GM19043 (cell line): Measurements from ENCODE around the gene MUC13.
"Not testable (repeated sequence)": the region's sequence is repeated elsewhere in the genome, so short reads cannot be mapped to it uniquely, and the experiment has no call there.

Experiments used
- ATAC-seq: cut with Tn5 transposase; IDR thresholded peaks from one replicate; pipeline ENCODE4 v1.9.1; 2021; ENCODE audit warnings: low read depth; ENCODE audit not compliant: unreplicated experiment

The MUC13 gene

GRCh38 chr3:124934577-124934976 lies at the start of gene MUC13:
TSS of gene MUC13 (minus strand) at chr3:124934751. CDS start at chr3:124934712, 39 bp downstream.
- ATAC-seq, result no peak

- no peak for ATAC-seq
These were observed 48.3 kb upstream of the MUC13 start for GRCh38 chr3:124982855-124983254.

- ATAC-seq, result no peak
These were observed 46.9 kb upstream of the MUC13 start for GRCh38 chr3:124981472-124981871.

- no peak for ATAC-seq
These were observed 44.1 kb upstream of the MUC13 start for GRCh38 chr3:124978627-124979026.

GRCh38 chr3:124976383-124976782 lies 41.8 kb upstream of the MUC13 start:
- no peak for ATAC-seq

- ATAC-seq, result no peak
These were observed 40.1 kb upstream of the MUC13 start for GRCh38 chr3:124974691-124975090.

- ATAC-seq, result no peak
These were observed 38.7 kb upstream of the MUC13 start for GRCh38 chr3:124973290-124973689.

GRCh38 chr3:124972457-124972856 lies 37.9 kb upstream of the MUC13 start:
- no peak for ATAC-seq

- no peak for ATAC-seq
These were observed 35.6 kb upstream of the MUC13 start for GRCh38 chr3:124969963-124970722.

- no peak for ATAC-seq
These were observed 34.6 kb upstream of the MUC13 start for GRCh38 chr3:124969190-124969589.

GRCh38 chr3:124967964-124968363 lies 33.4 kb upstream of the MUC13 start:
- ATAC-seq, result no peak

GRCh38 chr3:124966521-124967445 lies 32.2 kb upstream of the MUC13 start:
- ATAC-seq, result no peak

GRCh38 chr3:124965413-124965812 lies 30.9 kb upstream of the MUC13 start:
- no peak for ATAC-seq

- no peak for ATAC-seq
These were observed 29.8 kb upstream of the MUC13 start for GRCh38 chr3:124964387-124964786.

GRCh38 chr3:124963755-124964154 lies 29.2 kb upstream of the MUC13 start:
- no peak for ATAC-seq

GRCh38 chr3:124962403-124962940 lies 27.9 kb upstream of the MUC13 start:
- ATAC-seq, result no peak

GRCh38 chr3:124960698-124961097 lies 26.1 kb upstream of the MUC13 start:
- ATAC-seq, result no peak

GRCh38 chr3:124960105-124960504 lies 25.6 kb upstream of the MUC13 start:
- ATAC-seq, result no peak

GRCh38 chr3:124957951-124958350 lies 23.4 kb upstream of the MUC13 start:
- not testable (repeated sequence) for ATAC-seq

GRCh38 chr3:124952282-124952855 lies 17.8 kb upstream of the MUC13 start:
- ATAC-seq, result no peak
